Gastrocnemius medialis (tissue), 4 donors: ENCODE results near the gene NTNG2.

Experiments
- POLR2A ChIP-seq, 2 donors: fragments of 450-650 bp; IDR thresholded peaks; one replicate each; pipeline ENCODE4 v1.6.1; 2017; ENCODE audit warnings: antibody characterized with exemption in 2 of 2, mild to moderate bottlenecking in 2 of 2, moderate library complexity in 2 of 2
- TF ChIP-seq, protein P1 (sequence below), 5 experiments: fragments of 450-650 bp in 3 of 5; fragments of 200-600 bp in 2 of 5; sonication (generic) in 2 of 5; IDR thresholded peaks in 4 of 5; conservative IDR thresholded peaks in 1 of 5; 1 replicate in 4 of 5; 2 replicates in 1 of 5; pipeline ENCODE4 v1.5.1; 2016 to 2019; ENCODE audit warnings: antibody characterized with exemption in 5 of 5, mild to moderate bottlenecking in 3 of 5, moderate library complexity in 3 of 5

DNA sequence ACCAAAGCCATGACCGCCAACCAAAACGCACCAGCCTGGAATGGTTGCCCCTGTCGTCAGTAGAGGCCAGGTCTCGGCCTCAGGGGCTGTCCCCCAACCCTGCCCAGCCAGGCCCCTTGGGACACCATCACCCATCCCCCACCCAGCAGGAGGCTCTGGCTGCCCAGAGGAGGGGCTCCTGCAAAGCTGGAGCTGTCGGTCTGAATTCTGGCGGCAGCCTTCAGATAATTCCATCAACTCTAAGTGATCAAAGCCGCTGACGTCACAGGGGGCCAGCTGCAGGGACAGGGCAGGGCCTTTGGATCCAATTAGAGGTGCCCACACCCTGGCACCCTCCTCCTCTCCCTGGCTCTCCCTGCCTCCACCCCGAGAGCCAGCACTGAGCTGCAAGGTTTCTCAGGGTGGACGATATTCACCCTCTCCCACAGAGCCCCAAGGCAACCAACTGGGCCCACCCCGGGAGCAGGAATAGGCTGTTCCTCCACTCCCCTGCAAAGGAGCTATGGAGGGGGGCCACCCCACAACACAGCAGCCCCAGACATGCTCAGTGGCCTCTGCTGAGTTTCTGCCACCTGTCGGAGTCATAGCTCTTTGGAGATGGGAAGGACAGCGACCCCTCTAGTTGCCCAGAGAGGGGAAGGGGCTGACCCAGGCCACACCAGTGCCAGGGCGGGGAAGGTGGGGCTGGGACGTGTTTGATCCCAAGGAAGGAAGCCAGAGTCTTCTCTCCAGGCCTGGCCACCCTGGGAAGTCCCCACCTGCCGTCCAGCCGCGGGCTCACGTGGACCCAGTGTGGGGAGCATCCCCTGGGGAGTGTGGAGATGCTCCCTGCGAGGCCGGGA lies 78.4 kb downstream of the NTNG2 start:
- TF ChIP-seq, protein P1, sequence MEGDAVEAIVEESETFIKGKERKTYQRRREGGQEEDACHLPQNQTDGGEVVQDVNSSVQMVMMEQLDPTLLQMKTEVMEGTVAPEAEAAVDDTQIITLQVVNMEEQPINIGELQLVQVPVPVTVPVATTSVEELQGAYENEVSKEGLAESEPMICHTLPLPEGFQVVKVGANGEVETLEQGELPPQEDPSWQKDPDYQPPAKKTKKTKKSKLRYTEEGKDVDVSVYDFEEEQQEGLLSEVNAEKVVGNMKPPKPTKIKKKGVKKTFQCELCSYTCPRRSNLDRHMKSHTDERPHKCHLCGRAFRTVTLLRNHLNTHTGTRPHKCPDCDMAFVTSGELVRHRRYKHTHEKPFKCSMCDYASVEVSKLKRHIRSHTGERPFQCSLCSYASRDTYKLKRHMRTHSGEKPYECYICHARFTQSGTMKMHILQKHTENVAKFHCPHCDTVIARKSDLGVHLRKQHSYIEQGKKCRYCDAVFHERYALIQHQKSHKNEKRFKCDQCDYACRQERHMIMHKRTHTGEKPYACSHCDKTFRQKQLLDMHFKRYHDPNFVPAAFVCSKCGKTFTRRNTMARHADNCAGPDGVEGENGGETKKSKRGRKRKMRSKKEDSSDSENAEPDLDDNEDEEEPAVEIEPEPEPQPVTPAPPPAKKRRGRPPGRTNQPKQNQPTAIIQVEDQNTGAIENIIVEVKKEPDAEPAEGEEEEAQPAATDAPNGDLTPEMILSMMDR (IDR thresholded peaks at IDR 0.05 in 4 of 5, conservative IDR thresholded peaks at IDR 0.05 in 1 of 5), result no peak
- no peak for TF ChIP-seq POLR2A (IDR thresholded peaks at IDR 0.05)
